DMS 273 treated with DMSO at 0.1 percent for 48 hours (cell line): ENCODE data around the gene TMEM179B.
"Not testable (repeated sequence)": the region's sequence is repeated elsewhere in the genome, so short reads cannot be mapped to it uniquely, and the experiment has no call there.

ENCODE experiments used
- DNase-seq: peaks from one replicate; lab custom pipeline; 2025; lab: John Stamatoyannopoulos, UW

TMEM179B gene

GRCh38 chr11:62789576-62789975, 2.4 kb downstream of the TMEM179B start:
- no peak for DNase-seq

DNA sequence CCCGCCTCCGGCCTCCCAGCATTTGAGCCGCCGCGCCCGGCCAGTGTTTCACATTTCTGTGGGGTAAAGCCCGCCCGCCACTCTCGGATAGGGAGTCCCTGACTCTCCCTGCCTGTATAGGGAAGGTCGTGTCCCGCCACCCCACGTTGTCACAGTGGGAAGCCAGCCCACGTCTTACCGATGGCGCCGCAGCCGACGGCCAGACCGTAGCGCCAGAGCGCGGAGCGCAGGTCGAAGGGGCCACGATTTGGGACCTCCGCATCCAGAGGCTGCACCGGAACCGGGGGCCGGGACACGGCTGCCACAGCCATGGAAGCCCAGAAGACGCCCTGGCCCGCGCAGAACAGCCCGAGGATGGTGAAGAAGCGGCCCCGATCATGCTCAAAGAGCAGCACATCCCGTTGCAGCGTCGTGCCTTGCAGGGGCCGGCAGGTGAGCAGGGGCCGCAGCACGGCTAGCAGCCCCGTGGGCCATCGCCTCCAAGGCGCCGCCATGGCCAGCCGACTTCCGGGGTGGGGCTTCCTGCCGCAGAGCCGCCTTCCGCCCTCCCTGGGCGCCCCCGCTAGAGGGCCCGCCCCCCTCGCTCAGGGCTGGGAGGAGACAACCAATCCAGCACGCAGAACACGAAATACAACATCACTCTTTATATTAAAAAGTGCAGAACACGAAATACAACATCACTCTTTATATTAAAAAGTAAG, 4.4 kb downstream of the TMEM179B start, which contains the start of gene TMEM223:
TSS of gene TMEM223 (minus strand) at position 506 of the 701 bp plus-strand sequence. CDS start at position 494, 12 bp downstream.
- DNase-seq, result peak; percentile 27

GRCh38 chr11:62792202-62792575, 5.0 kb downstream of the TMEM179B start:
- DNase-seq, result no peak

DNA sequence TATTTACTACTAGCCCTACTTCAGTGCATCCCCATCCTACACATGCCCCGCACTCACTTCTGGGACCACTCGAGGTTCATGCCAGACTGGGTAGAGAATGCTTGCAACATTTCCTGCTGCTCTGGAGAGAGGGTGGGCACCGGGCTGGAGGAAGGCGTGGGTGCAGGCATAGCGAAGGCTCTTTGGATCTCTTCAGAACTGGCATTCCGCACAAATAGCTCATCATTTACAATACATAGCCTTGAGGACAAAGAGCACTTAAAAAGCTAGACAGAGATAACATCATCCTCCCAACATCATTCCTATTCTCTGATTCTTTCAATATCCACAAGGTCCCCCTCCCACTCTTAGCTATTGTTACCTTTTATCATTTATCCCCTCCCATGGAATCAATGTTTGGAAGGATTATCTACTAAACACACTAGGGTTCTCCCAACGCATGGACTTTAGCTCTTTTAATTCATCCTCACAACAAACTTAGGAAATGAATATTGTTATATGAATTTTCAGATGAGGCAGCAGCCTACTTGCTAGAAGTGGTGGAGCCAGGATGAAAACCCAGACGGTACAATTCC, 7.1 kb downstream of the TMEM179B start:
- DNase-seq, result no peak

DNA sequence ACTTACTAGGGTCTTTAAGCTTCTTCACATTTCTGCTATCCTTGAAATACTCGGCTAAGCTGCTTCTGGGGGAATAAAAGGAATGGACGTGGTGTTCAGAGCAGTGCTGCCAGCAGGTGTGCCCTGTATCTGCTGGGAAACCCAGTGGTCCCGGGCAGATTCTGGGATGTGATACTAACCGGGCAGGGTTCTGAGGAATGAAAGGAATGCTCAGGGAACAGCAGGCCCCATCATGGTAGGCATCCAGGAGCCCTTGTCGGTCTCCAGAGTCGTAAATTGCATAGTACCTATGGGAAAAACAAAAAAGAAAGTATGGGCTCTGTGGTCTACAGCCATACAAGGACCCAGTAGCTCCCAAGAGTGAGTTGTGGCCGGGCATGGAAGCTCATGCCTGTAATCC, 9.1 kb downstream of the TMEM179B start:
- DNase-seq, result no peak

GRCh38 chr11:62799486-62799885, 12.3 kb downstream of the TMEM179B start:
- DNase-seq, result no peak

GRCh38 chr11:62801071-62801470, 13.9 kb downstream of the TMEM179B start:
- DNase-seq, result no peak

- no peak for DNase-seq
Observed at GRCh38 chr11:62804310-62805075, 17.3 kb downstream of the TMEM179B start.

GRCh38 chr11:62805076-62805892, 18.1 kb downstream of the TMEM179B start, which contains the start of gene NXF1:
TSS of gene NXF1 (minus strand) at chr11:62805440. CDS start at chr11:62805356, 84 bp downstream.
- peak; percentile 44 for DNase-seq

DNA sequence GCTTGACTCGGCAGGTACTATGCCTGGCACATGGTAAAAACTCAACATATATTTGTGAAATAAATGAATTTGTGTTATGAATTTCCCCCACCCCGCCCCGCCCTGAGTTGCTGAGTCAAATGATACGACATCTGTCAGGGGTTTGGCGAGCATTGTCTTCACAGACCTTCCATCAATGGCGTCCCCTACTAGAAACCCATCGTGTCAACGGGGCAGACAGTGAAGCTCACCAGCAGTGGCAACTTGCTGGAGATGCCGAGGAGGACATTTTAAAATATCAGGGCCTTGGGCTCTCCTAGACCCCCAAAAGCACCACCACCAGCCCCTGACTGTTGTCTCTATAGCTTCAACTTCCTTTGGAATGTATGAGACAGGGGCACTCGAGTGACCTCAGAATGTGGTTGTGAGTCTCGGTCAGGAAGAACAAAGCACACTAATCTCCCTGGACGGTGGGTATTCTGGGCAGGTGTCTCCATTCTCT, 18.8 kb downstream of the TMEM179B start:
- DNase-seq, result no peak

DNA sequence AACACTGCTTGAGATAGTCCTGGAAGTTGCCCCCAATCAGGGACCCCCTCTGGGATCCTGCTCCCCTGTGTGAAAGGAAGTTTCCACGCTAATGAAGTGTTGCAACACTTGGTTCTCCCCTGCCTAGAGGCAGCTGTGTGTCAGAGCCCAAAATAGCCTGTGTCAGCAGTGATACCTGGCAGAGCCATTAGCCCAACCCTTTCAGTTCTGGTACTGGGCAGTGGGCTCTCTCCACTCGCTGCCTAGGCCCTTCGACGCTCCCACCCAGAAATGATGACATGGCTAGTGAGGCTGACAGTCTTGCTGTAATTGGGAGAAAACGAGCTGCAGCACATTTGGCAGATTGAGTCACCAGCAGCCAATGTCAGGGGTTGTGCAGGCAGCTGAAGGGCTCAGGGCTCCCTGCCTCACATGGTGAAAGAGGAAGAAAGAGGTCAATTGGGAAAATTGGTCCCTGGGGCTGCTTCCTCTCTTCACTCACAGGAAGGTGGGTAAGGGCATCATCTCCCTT, 19.5 kb downstream of the TMEM179B start:
- no peak for DNase-seq

DNA sequence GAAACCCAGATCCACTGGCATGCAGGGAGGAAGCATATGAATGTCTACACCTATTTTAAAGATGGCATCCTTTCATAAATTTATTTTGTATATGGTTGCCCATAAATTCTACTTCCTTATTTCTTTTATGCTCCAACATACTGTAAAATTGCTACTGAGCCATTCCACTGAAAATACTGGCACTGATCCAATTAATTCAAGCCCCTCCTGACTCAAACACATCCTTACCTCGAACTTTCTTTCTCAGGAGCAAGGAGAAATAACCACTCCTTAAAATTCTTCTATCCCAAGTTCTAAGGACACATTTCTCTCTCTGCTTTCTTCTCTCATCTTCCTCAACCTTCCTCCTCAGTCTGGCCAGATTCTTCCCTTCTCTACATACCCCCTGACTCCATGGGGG, 23.5 kb downstream of the TMEM179B start:
- DNase-seq, result no peak

DNA sequence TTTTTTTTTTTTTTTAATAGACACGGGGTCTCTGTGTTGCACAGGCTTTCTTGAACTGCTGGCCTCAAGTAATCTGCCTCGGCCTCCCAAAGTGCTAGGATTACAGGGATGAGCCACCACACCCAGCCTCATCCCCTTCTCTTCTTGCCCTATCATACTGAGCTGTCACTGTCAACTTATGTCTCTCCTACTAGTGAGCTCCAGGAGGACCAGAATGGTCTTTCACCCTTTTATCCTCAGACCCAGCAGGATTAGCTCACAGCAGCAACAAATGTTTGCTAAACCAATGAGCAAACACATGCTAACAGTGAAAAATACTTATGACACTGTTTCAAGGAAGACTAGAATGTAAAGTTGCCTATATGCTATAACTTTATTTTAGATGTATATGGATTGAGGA, 24.5 kb downstream of the TMEM179B start:
- no peak for DNase-seq

DNA sequence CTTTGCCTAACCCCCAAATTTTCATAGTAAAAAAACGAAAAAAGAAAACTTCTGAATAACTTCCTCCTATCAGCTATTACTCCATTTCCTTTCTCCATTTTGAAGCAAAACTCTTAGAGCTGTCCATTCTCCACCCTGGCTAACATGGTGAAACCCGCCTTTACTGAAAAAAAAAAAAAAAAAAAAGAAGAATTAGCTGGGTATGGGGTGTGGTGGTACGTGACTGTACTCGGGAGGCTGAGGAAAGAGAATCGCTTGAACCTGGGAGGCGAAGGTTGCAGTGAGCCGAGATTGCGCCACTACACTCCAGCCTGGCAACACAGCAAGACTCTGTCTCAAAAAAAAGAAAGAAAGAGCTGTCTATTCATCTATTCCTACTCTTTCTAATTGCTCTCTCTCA, 29.4 kb downstream of the TMEM179B start:
- DNase-seq, result no peak

DNA sequence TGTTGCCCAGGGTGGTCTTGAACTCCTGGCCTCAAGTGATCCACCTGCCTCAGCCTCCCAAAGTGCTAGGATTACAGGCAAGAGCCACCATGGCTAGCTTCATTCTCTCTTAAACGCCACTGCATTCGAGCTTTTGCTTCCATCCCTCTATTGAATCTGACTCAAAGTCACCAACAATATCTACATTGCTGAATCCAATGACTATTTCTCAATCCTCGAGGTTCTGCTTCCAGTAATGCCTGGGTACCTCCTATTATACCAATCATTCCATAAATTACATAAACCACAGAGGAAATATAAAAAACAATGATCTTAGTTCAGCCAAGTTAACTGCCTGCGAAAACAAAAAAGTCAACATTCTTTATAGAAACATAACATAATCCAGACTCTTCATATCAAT, 29.9 kb downstream of the TMEM179B start:
- DNase-seq, result no peak

GRCh38 chr11:62823677-62824076, 36.5 kb downstream of the TMEM179B start:
- DNase-seq, result no peak

GRCh38 chr11:62828130-62828529, 40.9 kb downstream of the TMEM179B start:
- DNase-seq, result not testable (repeated sequence)

GRCh38 chr11:62830904-62831519, 43.8 kb downstream of the TMEM179B start:
- no peak for DNase-seq

GRCh38 chr11:62831520-62832335, 44.5 kb downstream of the TMEM179B start, which contains the start of gene STX5:
TSS of gene STX5 (minus strand) at chr11:62832051. CDS start at chr11:62831243, 808 bp downstream.
- DNase-seq, result peak; percentile 90
